K562 (cell line): ENCODE data around the gene TCEAL4. TPM values are rescaled to one million over a fixed set of nuclear protein-coding genes. Genes with fewer than 3 reads are reported as not detected.

Source experiments
- ATAC-seq: fragments of 200-7000 bp; cut with Tn5 transposase; 3 replicates; pipeline ENCODE4 v1.9.1; 2020; ENCODE audit warnings: moderate library complexity
- BruUV-seq: library from RNA; stranded (reverse); fragments of 400-500 nt; replicated peaks from 2 replicates; lab custom pipeline; 2021; lab: Mats Ljungman, UMichigan
- CTCF ChIA-PET: fragments of 300-600 bp; formaldehyde crosslinking; extraction: SDS; loops from one replicate; lab custom pipeline; 2021; ENCODE audit warnings: low intra/inter-chr PET ratio; lab: Yijun Ruan, JAX
- POLR2A ChIA-PET: fragments of 300-600, 350-650 bp; sonication (Branson Sonifier 250); formaldehyde crosslinking; extraction: SDS; loops from one replicate; lab custom pipeline; 2021; ENCODE audit warnings: antibody characterized with exemption, inconsistent platforms; lab: Yijun Ruan, JAX
- DNase-seq, 4 experiments: peaks; one replicate each; pipeline versions ENCODE4 v3.0.0 to v3.0.0-alpha.2; 2011 to 2018; ENCODE audit warnings: low spot score in 3 of 4, mixed read lengths in 3 of 4; ENCODE audit errors: extremely low read depth in 1 of 4
- FAIRE-seq: peaks from 2 replicates; lab custom pipeline; 2011; peaks lifted over from hg19 to GRCh38; lab: Jason Lieb, UNC
- H2AFZ ChIP-seq: 2 replicates; pipeline ENCODE4 v1.6.0; 2011; ENCODE audit warnings: low read depth, low read length, control low read depth, inconsistent platforms
- H3K27ac ChIP-seq: fragments of 200-600 bp; 3 replicates; pipeline ENCODE4 v1.8.0; 2011; ENCODE audit warnings: low read depth, mild to moderate bottlenecking, control low read depth, inconsistent platforms, low read length, moderate library complexity, mixed read lengths; ENCODE audit errors: extremely low read depth
- H3K27me3 ChIP-seq, 2 experiments: fragments of 300-600 bp in 1 of 2; 2 replicates in 1 of 2; 3 replicates in 1 of 2; pipeline versions ENCODE4 v1.6.0 to v1.8.0; 2011; ENCODE audit warnings: inconsistent platforms in 2 of 2, low read length in 2 of 2, mild to moderate bottlenecking in 1 of 2, mixed read lengths in 1 of 2, moderate library complexity in 1 of 2; ENCODE audit not compliant: control insufficient read depth in 2 of 2, insufficient read depth in 2 of 2
- H3K36me3 ChIP-seq: fragments of 300-600 bp; 3 replicates; pipeline ENCODE4 v1.8.0; 2011; ENCODE audit warnings: mild to moderate bottlenecking, low read length, inconsistent platforms; ENCODE audit not compliant: control insufficient read depth, insufficient read depth
- H3K4me1 ChIP-seq, 2 experiments: fragments of 200-600 bp in 1 of 2; replicated peaks in 1 of 2; 2 replicates in 1 of 2; 3 replicates in 1 of 2; pipeline versions ENCODE4 v1.5.1 to v1.8.0; 2011; ENCODE audit warnings: inconsistent platforms in 2 of 2, low read length in 2 of 2, mild to moderate bottlenecking in 1 of 2, mixed read lengths in 1 of 2, moderate library complexity in 1 of 2; ENCODE audit not compliant: control insufficient read depth in 2 of 2, insufficient read depth in 2 of 2
- H3K4me2 ChIP-seq: 2 replicates; pipeline ENCODE4 v1.6.1; 2011; ENCODE audit warnings: low read length, control low read depth, inconsistent platforms, mixed read lengths; ENCODE audit not compliant: insufficient read depth
- H3K4me3 ChIP-seq: fragments of 200-600 bp; sonication (generic), shearing (Covaris generic); 2 replicates; pipeline ENCODE4 v1.5.1; 2016; ENCODE audit warnings: control low read depth, inconsistent platforms
- H3K79me2 ChIP-seq: fragments of 200-600 bp; 3 replicates; pipeline ENCODE4 v1.8.0; 2011; ENCODE audit warnings: low read length, inconsistent platforms; ENCODE audit not compliant: control insufficient read depth, insufficient read depth
- H3K9ac ChIP-seq, 2 experiments: 2 replicates each; pipeline versions ENCODE4 v1.6.0 to v1.6.1; 2011; ENCODE audit warnings: low read depth in 2 of 2, low read length in 2 of 2, control low read depth in 1 of 2, inconsistent platforms in 1 of 2, mild to moderate bottlenecking in 1 of 2, mixed read lengths in 1 of 2; ENCODE audit not compliant: insufficient read depth in 1 of 2
- H3K9me1 ChIP-seq: one replicate; pipeline ENCODE4 v1.6.0; 2011; ENCODE audit warnings: inconsistent platforms, mild to moderate bottlenecking, low read length, moderate library complexity; ENCODE audit not compliant: control insufficient read depth, insufficient read depth
- H3K9me3 ChIP-seq: replicated peaks from 2 replicates; pipeline ENCODE4 v1.5.1; 2011; ENCODE audit warnings: low read depth, low read length, inconsistent platforms; ENCODE audit not compliant: control insufficient read depth, insufficient read depth
- H4K20me1 ChIP-seq: replicated peaks from 2 replicates; pipeline ENCODE4 v1.6.1; 2011; ENCODE audit warnings: low read length, inconsistent platforms, mixed read lengths; ENCODE audit not compliant: control insufficient read depth, insufficient read depth
- ATF7 ChIP-seq: fragments of 450-650 bp; IDR thresholded peaks from 2 replicates; pipeline ENCODE4 v1.7.1; 2014; ENCODE audit warnings: mild to moderate bottlenecking, moderate library complexity
- BMI1 ChIP-seq: fragments of 150-350 bp; IDR thresholded peaks from 2 replicates; pipeline ENCODE4 v1.6.1; 2014; ENCODE audit warnings: low read length
- C11orf30 ChIP-seq: fragments of 450-650 bp; IDR thresholded peaks from 2 replicates; pipeline ENCODE4 v1.6.1; 2016; ENCODE audit warnings: low read depth, mild to moderate bottlenecking
- CBFA2T3 ChIP-seq: fragments of 450-650 bp; IDR thresholded peaks from 2 replicates; pipeline ENCODE4 v1.6.1; 2017
- CREM ChIP-seq: IDR thresholded peaks from 2 replicates; pipeline ENCODE4 v1.6.1; 2014; ENCODE audit warnings: antibody characterized with exemption, low read depth
- ILF3 ChIP-seq: fragments of 450-650 bp; IDR thresholded peaks from 2 replicates; pipeline ENCODE4 v1.6.1; 2018; ENCODE audit warnings: antibody characterized with exemption, mild to moderate bottlenecking, moderate library complexity, borderline replicate concordance
- JUND ChIP-seq, 2 experiments: IDR thresholded peaks; 2 replicates in 1 of 2; 3 replicates in 1 of 2; pipeline ENCODE4 v1.6.1; 2011; ENCODE audit warnings: borderline replicate concordance in 2 of 2, low read depth in 2 of 2, low read length in 2 of 2, improper control_type of control experiment in 1 of 2, missing biosample characterization in 1 of 2, missing genetic modification characterization in 1 of 2, missing genetic modification reagents in 1 of 2
- KDM2B ChIP-seq: fragments of 250-450 bp; sonication (Bioruptor Pico); IDR thresholded peaks from 2 replicates; pipeline ENCODE4 v1.8.0; 2021; ENCODE audit warnings: mild to moderate bottlenecking, moderate library complexity
- MTA1 ChIP-seq: fragments of 450-650 bp; IDR thresholded peaks from 2 replicates; pipeline ENCODE4 v1.6.1; 2017; ENCODE audit warnings: borderline replicate concordance
- NRF1 ChIP-seq, 2 experiments: fragments of 450-650 bp; IDR thresholded peaks in 1 of 2; conservative IDR thresholded peaks in 1 of 2; 2 replicates each; pipeline ENCODE4 v1.6.1; 2014; ENCODE audit warnings: mild to moderate bottlenecking in 2 of 2
- RFX1 ChIP-seq: fragments of 450-650 bp; IDR thresholded peaks from 2 replicates; pipeline ENCODE4 v1.6.1; 2016; ENCODE audit warnings: mild to moderate bottlenecking, moderate library complexity
- SIN3B ChIP-seq: fragments of 450-650 bp; IDR thresholded peaks from 2 replicates; pipeline ENCODE4 v1.6.1; 2017; ENCODE audit warnings: low read depth, mild to moderate bottlenecking, moderate library complexity
- SNRNP70 ChIP-seq: fragments of 200-400 bp; formaldehyde crosslinking; optimal IDR thresholded peaks from 2 replicates; pipeline ENCODE3; 2017; ENCODE audit warnings: low read depth, low read length
- TBL1XR1 ChIP-seq, 2 experiments: IDR thresholded peaks; 2 replicates each; pipeline ENCODE4 v1.6.1; 2012; ENCODE audit warnings: improper control_type of control experiment in 2 of 2, low read length in 2 of 2, mild to moderate bottlenecking in 1 of 2
- TEAD1 ChIP-seq, 2 experiments: fragments of 450-650 bp in 1 of 2; sonication (generic) in 1 of 2; formaldehyde crosslinking; IDR thresholded peaks; 2 replicates each; pipeline versions ENCODE4 v1.4.0 to v1.8.0; 2020 to 2022; ENCODE audit warnings: mild to moderate bottlenecking in 2 of 2, missing genetic modification reagents in 1 of 2
- ZNF431 ChIP-seq: sonication (generic); formaldehyde crosslinking; IDR thresholded peaks from 2 replicates; pipeline ENCODE4 v1.8.0; 2022; ENCODE audit warnings: mild to moderate bottlenecking, missing genetic modification reagents
- WGBS: fragments of 100-300 bp; shearing (Covaris generic); methylation state at CpG from one replicate; pipeline ENCODE4 v1.1.6; 2016; ENCODE audit warnings: low coverage, mixed read lengths; ENCODE audit not compliant: insufficient coverage; ENCODE audit errors: missing lambda C conversion rate; 5-methylcytosine and 5-hydroxymethylcytosine counted together
- in situ Hi-C: fragments of 300-500 bp; cut with MboI; formaldehyde crosslinking; loops from 4 replicates; pipeline ENCODE4 v1.15.0; 2018; ENCODE audit warnings: inconsistent platforms, mixed read lengths
- intact Hi-C: fragments of 100-400 bp; cut with micrococcal nuclease; formaldehyde crosslinking; loops from 2 replicates; pipeline ENCODE4 v1.14.2; 2022
- polyA plus RNA-seq, 8 experiments: library from polyadenylated mRNA; depleted of rRNA in 4 of 8; stranded (reverse) in 5 of 8; unstranded in 3 of 8; fragments of >200 nt; fragmentation: Nextera tagmentation in 2 of 8; fragmentation: Illumina TruSeq in 1 of 8; extraction: Ambion mirVana in 2 of 8; extraction: Trizol in 1 of 8; gene quantifications; 2 replicates each; pipeline versions ENCODE4 v1.2.1 to v1.2.3, GENCODE V29; 2011 to 2014; ENCODE audit warnings: inconsistent platforms in 1 of 8, missing spikeins in 1 of 8
- total RNA-seq, 7 experiments: library from RNA; depleted of rRNA in 6 of 7; stranded (reverse); fragments of >200 nt in 6 of 7; fragmentation: Illumina TruSeq in 2 of 7; extraction: Trizol in 2 of 7; gene quantifications; 2 replicates each; pipeline versions ENCODE4 v1.2.1 to v1.2.3, GENCODE V29; 2011 to 2021; ENCODE audit warnings: low replicate concordance in 1 of 7
- TF ChIP-seq, protein P1 (sequence below): fragments of 250-450 bp; sonication (Bioruptor Pico); IDR thresholded peaks from 2 replicates; pipeline ENCODE4 v1.4.0; 2020
- TF ChIP-seq, protein P2 (sequence below), 2 experiments: fragments of 450-650 bp in 1 of 2; sonication (generic) in 1 of 2; formaldehyde crosslinking in 1 of 2; IDR thresholded peaks in 1 of 2; conservative IDR thresholded peaks in 1 of 2; 2 replicates each; pipeline versions ENCODE4 v1.6.1 to v1.8.1; 2016 to 2023; ENCODE audit warnings: mild to moderate bottlenecking in 2 of 2, moderate library complexity in 2 of 2, inconsistent platforms in 1 of 2, missing genetic modification reagents in 1 of 2
- TF ChIP-seq, protein P3 (sequence below): sonication (generic); formaldehyde crosslinking; IDR thresholded peaks from 2 replicates; pipeline ENCODE4 v1.8.1; 2023; ENCODE audit warnings: mild to moderate bottlenecking, missing genetic modification reagents

The TCEAL4 gene
- total and polyA plus RNA-seq, 9 of the 15 experiments (the other 6 are each of a cell fraction or from before 2014, with no cell fraction given) = 0.36 to 12.3 (median 7.9) TPM

DNA sequence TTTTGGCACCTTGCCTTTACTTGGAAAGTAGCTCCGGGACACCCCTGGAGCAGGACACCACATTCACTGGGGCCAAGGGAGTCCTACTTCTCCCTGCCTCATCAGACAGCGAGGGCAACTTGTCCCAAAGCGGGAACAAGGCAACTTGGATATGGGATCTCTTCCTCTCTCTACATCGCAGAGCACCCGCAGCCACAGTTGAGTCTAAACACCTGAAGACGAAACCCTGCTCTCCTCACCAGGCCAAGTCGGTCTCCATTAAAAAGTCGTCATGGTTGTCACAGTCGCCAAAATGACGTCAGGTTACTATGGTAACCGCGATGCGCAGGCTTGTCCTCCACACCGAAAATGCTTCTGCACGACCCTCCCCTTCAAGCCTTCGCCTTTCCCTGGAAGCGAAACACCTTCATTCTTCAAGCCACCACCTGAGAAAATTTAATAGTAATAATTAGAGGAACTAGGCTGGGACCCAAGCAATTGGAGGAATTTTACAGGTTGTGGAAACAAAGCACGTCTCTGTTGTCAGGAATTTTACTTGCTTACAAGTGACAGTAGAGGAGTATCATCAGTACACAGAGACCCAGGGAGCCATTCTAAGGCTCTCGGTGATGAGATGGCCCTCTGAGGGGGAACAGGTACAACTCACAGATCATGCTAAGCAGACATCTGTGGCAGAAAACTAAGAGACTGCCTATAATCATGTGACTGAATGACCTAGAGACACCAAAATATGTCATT is 30.5 kb upstream of the TCEAL4 start:
- Histone ChIP-seq H3K27ac (peak overlapping the region; percentile 15; the same call in 1 of the 3 replicates), H4K20me1 (no peaks in the 10 kb centered on the region), H3K9ac (peak overlapping the region; percentile 60 to 65; a peak in 3 of 4 replicates), H3K36me3 (no peaks in the 10 kb centered on the region), H3K79me2 (no peaks in the 10 kb centered on the region), H3K27me3 (no peaks in the 10 kb centered on the region), H3K9me1 (no peaks in the 10 kb centered on the region), H3K4me2 (peak overlapping the region; percentile 87), H2AFZ (peak overlapping the region; percentile 92), H3K9me3 (no peaks in the 10 kb centered on the region), H3K4me3 (peak overlapping the region; percentile 50), H3K4me1 (no peaks in the 10 kb centered on the region)
- POLR2A ChIA-PET = interaction anchor here (0.6 kb wide), 1 partner anchor 30 kb away, joined by 3 read pairs; no protein-coding TSS in a partner anchor
- no TSS peak for BruUV-seq
- peak; percentile 13 to 78 (median 40) for DNase-seq
- intact Hi-C loops = no loop called here
- peak; percentile 87 for ATAC-seq
- in situ Hi-C loops = no loop called here
- 2% methylated on average over 17 of the region's 19 CpGs for WGBS
- CTCF ChIA-PET = no interaction called here
- FAIRE-seq = peak; percentile 80
- TF ChIP-seq, protein P1, sequence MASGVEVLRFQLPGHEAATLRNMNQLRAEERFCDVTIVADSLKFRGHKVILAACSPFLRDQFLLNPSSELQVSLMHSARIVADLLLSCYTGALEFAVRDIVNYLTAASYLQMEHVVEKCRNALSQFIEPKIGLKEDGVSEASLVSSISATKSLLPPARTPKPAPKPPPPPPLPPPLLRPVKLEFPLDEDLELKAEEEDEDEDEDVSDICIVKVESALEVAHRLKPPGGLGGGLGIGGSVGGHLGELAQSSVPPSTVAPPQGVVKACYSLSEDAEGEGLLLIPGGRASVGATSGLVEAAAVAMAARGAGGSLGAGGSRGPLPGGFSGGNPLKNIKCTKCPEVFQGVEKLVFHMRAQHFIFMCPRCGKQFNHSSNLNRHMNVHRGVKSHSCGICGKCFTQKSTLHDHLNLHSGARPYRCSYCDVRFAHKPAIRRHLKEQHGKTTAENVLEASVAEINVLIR (CRISPR knock-in tag) = peak; percentile 77
- no peak for TF ChIP-seq ILF3
- no peak for TF ChIP-seq SNRNP70
- TF ChIP-seq JUND (IDR thresholded peaks at IDR 0.05; ENCODE audit: borderline replicate concordance, low read depth, low read length) = peak; percentile 31; the same call in 1 of the 2 replicates
- 0 out of 3 replicates have a peak, but pooled peaks have one; percentile 26 for TF ChIP-seq JUND (tag; IDR thresholded peaks at IDR 0.05; ENCODE audit: borderline replicate concordance, low read depth, low read length)
- peak; percentile 98 for TF ChIP-seq CREM
- TF ChIP-seq SIN3B = peak; percentile 42; the same call in 1 of the 2 replicates
- TF ChIP-seq, protein P2, sequence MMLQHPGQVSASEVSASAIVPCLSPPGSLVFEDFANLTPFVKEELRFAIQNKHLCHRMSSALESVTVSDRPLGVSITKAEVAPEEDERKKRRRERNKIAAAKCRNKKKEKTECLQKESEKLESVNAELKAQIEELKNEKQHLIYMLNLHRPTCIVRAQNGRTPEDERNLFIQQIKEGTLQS (IDR thresholded peaks at IDR 0.05) = peak; percentile 70
- TF ChIP-seq, protein P2 (CRISPR knock-in tag; conservative IDR thresholded peaks at IDR 0.05) = no peak
- TF ChIP-seq C11orf30 = peak; percentile 71
- TF ChIP-seq MTA1 = peak; percentile 96
- peak; percentile 67; the same call in 1 of the 2 replicates for TF ChIP-seq BMI1
- peak; percentile 66 to 69 for TF ChIP-seq NRF1 (conservative IDR thresholded peaks at IDR 0.05 in 1 of 2, IDR thresholded peaks at IDR 0.05 in 1 of 2)
- TF ChIP-seq KDM2B (CRISPR knock-in tag) = no peak
- TF ChIP-seq TEAD1 (CRISPR knock-in tag; IDR thresholded peaks at IDR 0.05) = no peak
- peak; percentile 98 for TF ChIP-seq RFX1
- peak in 1 of 2 experiments; percentile 65; a peak in 1 of 4 replicates for TF ChIP-seq TBL1XR1 (IDR thresholded peaks at IDR 0.05; ENCODE audit: low read length in 2 of 2)
- no peak for TF ChIP-seq ZNF431 (CRISPR knock-in tag)
- TF ChIP-seq CBFA2T3 = no peak
- TF ChIP-seq, protein P3, sequence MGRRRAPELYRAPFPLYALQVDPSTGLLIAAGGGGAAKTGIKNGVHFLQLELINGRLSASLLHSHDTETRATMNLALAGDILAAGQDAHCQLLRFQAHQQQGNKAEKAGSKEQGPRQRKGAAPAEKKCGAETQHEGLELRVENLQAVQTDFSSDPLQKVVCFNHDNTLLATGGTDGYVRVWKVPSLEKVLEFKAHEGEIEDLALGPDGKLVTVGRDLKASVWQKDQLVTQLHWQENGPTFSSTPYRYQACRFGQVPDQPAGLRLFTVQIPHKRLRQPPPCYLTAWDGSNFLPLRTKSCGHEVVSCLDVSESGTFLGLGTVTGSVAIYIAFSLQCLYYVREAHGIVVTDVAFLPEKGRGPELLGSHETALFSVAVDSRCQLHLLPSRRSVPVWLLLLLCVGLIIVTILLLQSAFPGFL (CRISPR knock-in tag) = 0 out of 2 replicates have a peak, but pooled peaks have one; percentile 78
- peak; percentile 87; the same call in 1 of the 2 replicates for TF ChIP-seq ATF7
